SK-N-SH (cell line): ENCODE measurements around the gene XRRA1. TPM values are rescaled to one million over a fixed set of nuclear protein-coding genes. Genes with fewer than 3 reads are reported as not detected.

Experiments
- CTCF ChIA-PET: fragments of 300-600, 350-600 bp; formaldehyde crosslinking; extraction: SDS; loops from one replicate; lab custom pipeline; 2021; lab: Yijun Ruan, JAX
- POLR2A ChIA-PET: fragments of 350-600 bp; sonication (Branson Sonifier 250); formaldehyde crosslinking; extraction: SDS; loops from one replicate; lab custom pipeline; 2020; ENCODE audit warnings: antibody characterized with exemption, inconsistent platforms; lab: Yijun Ruan, JAX
- DNase-seq: peaks from one replicate; pipeline ENCODE4 v3.0.0; 2012
- H2AFZ ChIP-seq: fragments of 200-600 bp; sonication (generic); 2 replicates; pipeline ENCODE4 v1.8.1; 2016; ENCODE audit warnings: antibody characterized with exemption, mild to moderate bottlenecking, low read depth
- H3F3A ChIP-seq: fragments of 200-600 bp; sonication (generic); replicated peaks from 2 replicates; pipeline ENCODE3; 2016; ENCODE audit warnings: antibody characterized with exemption, mild to moderate bottlenecking; ENCODE audit not compliant: insufficient read depth
- H3K27ac ChIP-seq, 2 experiments: fragments of 200-500 bp in 1 of 2; fragments of 200-600 bp in 1 of 2; sonication (Bioruptor generic) in 1 of 2; sonication (generic), shearing (Covaris generic) in 1 of 2; 2 replicates each; pipeline versions ENCODE4 v1.5.1 to v1.6.1; 2014 to 2016; ENCODE audit warnings: low read depth in 2 of 2, inconsistent platforms in 1 of 2, low read length in 1 of 2, mild to moderate bottlenecking in 1 of 2, mixed read lengths in 1 of 2
- H3K27me3 ChIP-seq: fragments of 200-600 bp; sonication (generic), shearing (Covaris generic); 2 replicates; pipeline ENCODE4 v1.6.1; 2016; ENCODE audit warnings: mixed run types; ENCODE audit not compliant: insufficient read depth
- H3K36me3 ChIP-seq, 2 experiments: fragments of 200-500 bp in 1 of 2; fragments of 200-600 bp in 1 of 2; sonication (Bioruptor generic) in 1 of 2; sonication (generic) in 1 of 2; replicated peaks in 1 of 2; 2 replicates each; pipeline versions ENCODE3 to v1.5.1; 2014 to 2016; ENCODE audit warnings: low read length in 1 of 2, mild to moderate bottlenecking in 1 of 2; ENCODE audit not compliant: insufficient read depth in 2 of 2, control insufficient read depth in 1 of 2
- H3K4me1 ChIP-seq, 2 experiments: fragments of 200-500 bp in 1 of 2; fragments of 200-600 bp in 1 of 2; sonication (Bioruptor generic) in 1 of 2; sonication (generic), shearing (Covaris generic) in 1 of 2; 2 replicates each; pipeline versions ENCODE4 v1.5.1 to v1.6.1; 2014 to 2016; ENCODE audit warnings: low read depth in 1 of 2, low read length in 1 of 2, mixed run types in 1 of 2; ENCODE audit not compliant: insufficient read depth in 2 of 2, control insufficient read depth in 1 of 2
- H3K4me2 ChIP-seq: fragments of 200-600 bp; sonication (generic), shearing (Covaris generic); 2 replicates; pipeline ENCODE4 v1.6.1; 2017; ENCODE audit warnings: mixed run types
- H3K4me3 ChIP-seq, 2 experiments: fragments of 200-500 bp in 1 of 2; fragments of 200-600 bp in 1 of 2; sonication (Bioruptor generic) in 1 of 2; sonication (generic), shearing (Covaris generic) in 1 of 2; 2 replicates each; pipeline versions ENCODE4 v1.5.1 to v1.8.1; 2014 to 2016; ENCODE audit warnings: low read depth in 2 of 2, inconsistent platforms in 1 of 2, low read length in 1 of 2, mild to moderate bottlenecking in 1 of 2, mixed read lengths in 1 of 2, moderate library complexity in 1 of 2
- H3K79me2 ChIP-seq: fragments of 200-600 bp; sonication (generic); 2 replicates; pipeline ENCODE4 v1.8.1; 2017; ENCODE audit warnings: mild to moderate bottlenecking; ENCODE audit not compliant: insufficient read depth
- H3K9ac ChIP-seq: fragments of 200-600 bp; sonication (generic); 2 replicates; pipeline ENCODE4 v1.6.1; 2017; ENCODE audit warnings: mixed run types
- H3K9me2 ChIP-seq: fragments of 200-600 bp; sonication (generic); 2 replicates; pipeline ENCODE4 v1.6.1; 2017; ENCODE audit warnings: mixed run types
- H3K9me3 ChIP-seq: fragments of 200-600 bp; sonication (generic); 2 replicates; pipeline ENCODE4 v1.6.1; 2017; ENCODE audit warnings: mixed run types, mild to moderate bottlenecking, moderate library complexity
- H4K20me1 ChIP-seq: fragments of 200-600 bp; sonication (generic); 2 replicates; pipeline ENCODE4 v1.6.1; 2017; ENCODE audit warnings: mild to moderate bottlenecking, mixed run types; ENCODE audit not compliant: insufficient read depth
- CHD2 ChIP-seq: fragments of 150-350 bp; IDR thresholded peaks from 2 replicates; pipeline ENCODE4 v1.6.1; 2018; ENCODE audit warnings: low read length; ENCODE audit not compliant: partially characterized antibody
- ELF1 ChIP-seq: IDR thresholded peaks from 2 replicates; pipeline ENCODE4 v1.4.0; 2012
- FOXJ3 ChIP-seq: sonication (generic); formaldehyde crosslinking; IDR thresholded peaks from 2 replicates; pipeline ENCODE4 v1.5.1; 2020; ENCODE audit warnings: mild to moderate bottlenecking, missing genetic modification reagents
- JUND ChIP-seq: IDR thresholded peaks from 2 replicates; pipeline ENCODE4 v1.4.0; 2012
- MAX ChIP-seq: IDR thresholded peaks from 2 replicates; pipeline ENCODE4 v1.4.0; 2012; ENCODE audit warnings: low read depth
- MEF2A ChIP-seq: IDR thresholded peaks from 2 replicates; pipeline ENCODE4 v1.4.0; 2012; ENCODE audit warnings: low read depth, borderline replicate concordance
- MXI1 ChIP-seq: IDR thresholded peaks from 2 replicates; pipeline ENCODE4 v1.6.1; 2012; ENCODE audit warnings: mild to moderate bottlenecking, low read depth, low read length, improper control_type of control experiment
- PBX3 ChIP-seq: IDR thresholded peaks from 2 replicates; pipeline ENCODE4; 2012
- RCOR1 ChIP-seq: fragments of 150-350 bp; IDR thresholded peaks from 2 replicates; pipeline ENCODE4 v1.6.1; 2017; ENCODE audit warnings: antibody characterized with exemption, low read length
- REST ChIP-seq: IDR thresholded peaks from 2 replicates; pipeline ENCODE4 v1.6.1; 2012; ENCODE audit warnings: mild to moderate bottlenecking, low read depth, low read length, moderate library complexity
- RFX5 ChIP-seq: IDR thresholded peaks from 2 replicates; pipeline ENCODE4 v1.6.1; 2012; ENCODE audit warnings: mild to moderate bottlenecking, improper control_type of control experiment, low read length
- SIN3A ChIP-seq: IDR thresholded peaks from 2 replicates; pipeline ENCODE4 v1.6.1; 2012; ENCODE audit warnings: low read depth, mild to moderate bottlenecking, low read length, moderate library complexity, borderline replicate concordance
- TEAD4 ChIP-seq: IDR thresholded peaks from 2 replicates; pipeline ENCODE4 v1.4.0; 2012; ENCODE audit warnings: mild to moderate bottlenecking, borderline replicate concordance; ENCODE audit not compliant: insufficient read depth
- USF2 ChIP-seq: fragments of 150-350 bp; IDR thresholded peaks from 2 replicates; pipeline ENCODE4 v1.6.1; 2017; ENCODE audit warnings: antibody characterized with exemption, low read length, low read depth, borderline replicate concordance
- YY1 ChIP-seq: IDR thresholded peaks from 2 replicates; pipeline ENCODE4 v1.4.0; 2012; ENCODE audit warnings: low read depth, mild to moderate bottlenecking
- WGBS: methylation state at CpG from one replicate; pipeline ENCODE4 v1.1.6; 2017; ENCODE audit warnings: low lambda C conversion rate; 5-methylcytosine and 5-hydroxymethylcytosine counted together
- polyA plus RNA-seq, 3 experiments: library from polyadenylated mRNA; depleted of rRNA; stranded (reverse); fragments of >200 nt; gene quantifications; 2 replicates each; pipeline ENCODE4 v1.2.3, GENCODE V29; 2012
- TF ChIP-seq, protein P1 (sequence below): fragments of 200-600 bp; sonication (generic); IDR thresholded peaks from 2 replicates; pipeline ENCODE4 v1.6.1; 2017; ENCODE audit warnings: antibody characterized with exemption, mild to moderate bottlenecking, moderate library complexity

Gene XRRA1
- polyA plus RNA-seq, 1 of the 3 experiments (the other 2 are of a cell fraction), result 12.9 TPM

DNA sequence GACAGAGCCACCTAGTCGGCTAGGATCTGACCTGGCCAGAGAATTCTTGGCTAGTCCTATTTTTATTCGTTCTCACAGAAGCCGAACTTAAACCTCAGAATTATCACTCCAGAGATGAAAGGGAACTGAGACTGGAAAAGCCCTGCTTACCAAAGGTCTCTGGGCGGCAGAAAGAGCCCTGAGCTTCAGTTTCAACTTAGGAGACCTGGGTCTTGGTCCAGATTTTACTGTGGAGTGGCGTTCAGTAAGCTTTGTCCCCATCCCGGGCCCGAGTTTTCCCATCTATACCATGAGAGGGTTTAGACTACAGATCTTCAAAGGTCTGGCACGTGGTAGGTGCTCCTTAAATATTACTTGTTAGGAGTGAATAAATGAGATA lies 40.4 kb upstream of the XRRA1 start:
- H3K27me3 ChIP-seq, result no peaks in the 10 kb centered on the region
- peaks cover 14% of the 10 kb centered on the region for H3F3A ChIP-seq
- CTCF ChIA-PET, result interaction anchor here (1.0 to 1.6 kb wide), 8 partner anchors 30 to 259 kb away, joined by 3 to 8 read pairs (median 5); no protein-coding TSS in a partner anchor
- peaks cover 0 to 1% of the 10 kb centered on the region in 2 experiments for H3K36me3 ChIP-seq
- H3K79me2 ChIP-seq, result peaks cover 12% of the 10 kb centered on the region; the same call in 1 of the 2 replicates
- no peaks in the 10 kb centered on the region for H3K9me3 ChIP-seq
- H3K27ac ChIP-seq, result peak overlapping the region; percentile 57 to 75
- H3K4me2 ChIP-seq, result peak overlapping the region; percentile 98
- peak; percentile 32 for DNase-seq
- 6% methylated on average over 8 of the region's 8 CpGs for WGBS
- no peaks in the 10 kb centered on the region for H4K20me1 ChIP-seq
- TF ChIP-seq JUND (no peak), PBX3 (no peak), MAX (0 out of 2 replicates have a peak, but pooled peaks have one; percentile 34), MXI1 (0 out of 2 replicates have a peak, but pooled peaks have one; percentile 2)
- TF ChIP-seq, protein P1, sequence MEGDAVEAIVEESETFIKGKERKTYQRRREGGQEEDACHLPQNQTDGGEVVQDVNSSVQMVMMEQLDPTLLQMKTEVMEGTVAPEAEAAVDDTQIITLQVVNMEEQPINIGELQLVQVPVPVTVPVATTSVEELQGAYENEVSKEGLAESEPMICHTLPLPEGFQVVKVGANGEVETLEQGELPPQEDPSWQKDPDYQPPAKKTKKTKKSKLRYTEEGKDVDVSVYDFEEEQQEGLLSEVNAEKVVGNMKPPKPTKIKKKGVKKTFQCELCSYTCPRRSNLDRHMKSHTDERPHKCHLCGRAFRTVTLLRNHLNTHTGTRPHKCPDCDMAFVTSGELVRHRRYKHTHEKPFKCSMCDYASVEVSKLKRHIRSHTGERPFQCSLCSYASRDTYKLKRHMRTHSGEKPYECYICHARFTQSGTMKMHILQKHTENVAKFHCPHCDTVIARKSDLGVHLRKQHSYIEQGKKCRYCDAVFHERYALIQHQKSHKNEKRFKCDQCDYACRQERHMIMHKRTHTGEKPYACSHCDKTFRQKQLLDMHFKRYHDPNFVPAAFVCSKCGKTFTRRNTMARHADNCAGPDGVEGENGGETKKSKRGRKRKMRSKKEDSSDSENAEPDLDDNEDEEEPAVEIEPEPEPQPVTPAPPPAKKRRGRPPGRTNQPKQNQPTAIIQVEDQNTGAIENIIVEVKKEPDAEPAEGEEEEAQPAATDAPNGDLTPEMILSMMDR, result no peak
- POLR2A ChIA-PET, result interaction anchor here (0.8 to 1.4 kb wide), 3 partner anchors 22 to 60 kb away, joined by 3 to 9 read pairs (median 7); partner anchors contain the start of genes SPCS2 and XRRA1
- peaks cover 0 to 10% of the 10 kb centered on the region in 2 experiments; a peak in 2 of 4 replicates for H3K4me1 ChIP-seq
- H3K9me2 ChIP-seq, result no peaks in the 10 kb centered on the region
- peak overlapping the region; percentile 90 to 94 for H3K4me3 ChIP-seq
- H3K9ac ChIP-seq, result peak overlapping the region; percentile 88
- H2AFZ ChIP-seq, result peak overlapping the region; percentile 94

DNA sequence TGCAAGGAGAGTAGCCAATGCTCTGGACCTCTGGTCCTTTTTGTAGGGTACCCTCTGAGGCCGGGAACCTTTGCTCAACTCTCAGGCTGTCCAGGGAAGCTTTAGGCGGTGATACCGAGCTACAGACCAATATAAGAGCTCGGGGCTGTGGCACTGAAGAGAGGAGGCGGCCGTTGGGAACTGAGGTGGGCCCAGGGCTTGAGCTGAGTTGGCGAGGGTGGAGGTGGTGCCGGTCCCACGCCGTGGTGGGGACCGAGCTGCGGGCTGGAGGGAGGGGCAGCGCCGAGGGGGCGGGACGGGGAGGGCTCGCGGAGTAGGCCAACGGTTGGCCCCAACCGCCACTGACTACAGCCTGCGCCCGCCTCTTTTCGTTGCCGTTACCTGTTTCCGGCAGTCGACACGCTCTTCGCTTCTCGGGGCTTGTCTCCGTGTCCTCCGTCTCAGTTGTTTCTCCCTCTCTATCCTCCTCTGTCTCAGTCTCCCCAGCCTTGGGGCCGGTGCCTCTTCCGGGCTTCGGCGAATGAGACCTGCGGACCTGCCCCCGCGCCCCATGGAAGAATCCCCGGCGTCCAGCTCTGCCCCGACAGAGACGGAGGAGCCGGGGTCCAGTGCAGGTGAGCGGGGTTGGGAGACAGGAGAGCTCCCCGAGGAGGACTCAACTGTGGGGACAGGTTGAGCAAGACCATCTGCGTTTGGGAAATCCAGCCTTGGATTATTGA lies 39.8 kb upstream of the XRRA1 start, which contains the start of gene NEU3:
Gene NEU3, plus strand, starts transcription at position 393 of the 719 bp plus-strand sequence. Its CDS starts 128 bp downstream, at position 521.
- Histone ChIP-seq H3K9me3 (no peaks in the 10 kb centered on the region), H3K4me2 (peak within 1 kb of the TSS; percentile 98), H3K4me1 (peaks cover 0 to 10% of the 10 kb centered on the region in 2 experiments; a peak in 2 of 4 replicates), H4K20me1 (no peaks in the 10 kb centered on the region), H3K9me2 (no peaks in the 10 kb centered on the region), H3K9ac (peak within 1 kb of the TSS; percentile 88), H3K27ac (peak within 1 kb of the TSS; percentile 57 to 75), H3K4me3 (peak within 1 kb of the TSS; percentile 90 to 94), H3K36me3 (no peaks in the 10 kb centered on the region), H3K79me2 (peaks cover 12% of the 10 kb centered on the region; the same call in 1 of the 2 replicates), H3F3A (peaks cover 14% of the 10 kb centered on the region), H2AFZ (peak within 1 kb of the TSS; percentile 94), H3K27me3 (no peaks in the 10 kb centered on the region)
- ChIA-PET CTCF (interaction anchor here (1.0 to 1.6 kb wide), 8 partner anchors 30 to 260 kb away, joined by 3 to 8 read pairs (median 5); no protein-coding TSS in a partner anchor), POLR2A (interaction anchor here (0.8 to 1.4 kb wide), 3 partner anchors 22 to 60 kb away, joined by 3 to 9 read pairs (median 7); partner anchors contain the start of genes SPCS2 and XRRA1)
- WGBS, result 2% methylated on average over 39 of the region's 46 CpGs
- peak; percentile 89 for DNase-seq
- TF ChIP-seq CHD2 (peak; percentile 9), MEF2A (no peak), USF2 (no peak), MAX (peak; percentile 13; the same call in 1 of the 2 replicates), SIN3A (peak; percentile 67; the same call in 1 of the 2 replicates), RCOR1 (no peak), TEAD4 (no peak), YY1 (no peak), RFX5 (0 out of 2 replicates have a peak, but pooled peaks have one; percentile 9), REST (no peak), JUND (no peak), FOXJ3 (CRISPR knock-in tag) (no peak), ELF1 (peak; percentile 41)
